Measurements from ENCODE around the gene ADAP1.

The ADAP1 gene

GRCh38 chr7:987909-988308 is 33.4 kb upstream of the ADAP1 start:
- DNase-seq (ENCODE audit: low read depth) = no peak
- in situ Hi-C loops (cut with HindIII; ENCODE audit: low sequenced_read_pairs) = loop anchor here (25.0 kb wide), 1 partner anchor 174 kb away; the partner anchor contains the start of gene ZFAND2A
- TF ChIP-seq CTCF (IDR thresholded peaks at IDR 0.05; ENCODE audit: low read depth, low read length, missing control alignments) = no peak
- H3K4me3 ChIP-seq (ENCODE audit: low read depth, low read length) = no peak overlapping the region

- H3K4me3 ChIP-seq (ENCODE audit: low read depth, low read length) = no peak overlapping the region
- DNase-seq (ENCODE audit: low read depth) = no peak
- in situ Hi-C loops (cut with HindIII; ENCODE audit: low sequenced_read_pairs) = loop anchor here (25.0 kb wide), 1 partner anchor 175 kb away; the partner anchor contains the start of gene ZFAND2A
- TF ChIP-seq CTCF (IDR thresholded peaks at IDR 0.05; ENCODE audit: low read depth, low read length, missing control alignments) = no peak
These were observed 32.6 kb upstream of the ADAP1 start for GRCh38 chr7:986766-987751.

GRCh38 chr7:985915-986741 is 31.6 kb upstream of the ADAP1 start:
- DNase-seq (ENCODE audit: low read depth) = no peak
- no peak for TF ChIP-seq CTCF (IDR thresholded peaks at IDR 0.05; ENCODE audit: low read depth, low read length, missing control alignments)
- in situ Hi-C loops (cut with HindIII; ENCODE audit: low sequenced_read_pairs) = loop anchor here (25.0 kb wide), 1 partner anchor 176 kb away; the partner anchor contains the start of gene ZFAND2A
- H3K4me3 ChIP-seq (ENCODE audit: low read depth, low read length) = no peak overlapping the region

GRCh38 chr7:985127-985416 is 30.6 kb upstream of the ADAP1 start:
- DNase-seq (ENCODE audit: low read depth) = no peak
- H3K4me3 ChIP-seq (ENCODE audit: low read depth, low read length) = no peak overlapping the region
- in situ Hi-C loops (cut with HindIII; ENCODE audit: low sequenced_read_pairs) = loop anchor here (25.0 kb wide), 1 partner anchor 177 kb away; the partner anchor contains the start of gene ZFAND2A
- no peak for TF ChIP-seq CTCF (IDR thresholded peaks at IDR 0.05; ENCODE audit: low read depth, low read length, missing control alignments)

- in situ Hi-C loops (cut with HindIII; ENCODE audit: low sequenced_read_pairs) = loop anchor here (25.0 kb wide), 1 partner anchor 178 kb away; the partner anchor contains the start of gene ZFAND2A
- no peak for DNase-seq (ENCODE audit: low read depth)
- no peak for TF ChIP-seq CTCF (IDR thresholded peaks at IDR 0.05; ENCODE audit: low read depth, low read length, missing control alignments)
These were observed 30.1 kb upstream of the ADAP1 start for GRCh38 chr7:984361-985126.

More at GRCh38 chr7:984361-985126, 30.1 kb upstream of the ADAP1 start:
- H3K4me3 ChIP-seq (ENCODE audit: low read depth, low read length) = no peak overlapping the region

Measured in astrocyte of the cerebellum (primary cell).